Loucy (cell line): ENCODE data around the gene HMCN1.

ENCODE experiments used
- EZH2phosphoT487 ChIP-seq: fragments of 200-600 bp; IDR thresholded peaks from 2 replicates; pipeline ENCODE4 v1.6.1; 2018; ENCODE audit warnings: antibody characterized with exemption, mild to moderate bottlenecking, moderate library complexity, borderline replicate concordance
- TF ChIP-seq, protein P1 (sequence below): fragments of 200-600 bp; sonication (generic); conservative IDR thresholded peaks from 2 replicates; pipeline ENCODE4 v1.5.1; 2014; ENCODE audit warnings: mild to moderate bottlenecking, antibody characterized with exemption, low read length

DNA sequence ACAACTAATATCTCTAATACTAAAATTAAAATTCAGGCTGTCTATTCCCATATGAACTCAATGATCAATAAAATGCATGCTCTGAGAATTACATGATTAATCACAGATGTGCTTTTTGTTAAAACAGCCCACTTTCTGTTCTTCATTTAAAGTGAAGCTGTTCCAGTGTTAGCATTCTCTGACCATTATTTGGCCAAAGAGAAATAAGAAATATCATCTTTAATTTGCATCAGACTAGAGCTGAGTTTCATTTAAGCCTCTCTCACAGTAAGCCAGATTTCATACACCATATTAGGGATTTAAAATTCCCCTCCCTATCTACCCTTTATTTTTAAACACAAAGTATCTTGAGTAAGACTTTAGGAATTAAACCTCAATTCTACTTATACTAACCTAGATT is 379.3 kb downstream of the HMCN1 start:
- TF ChIP-seq, protein P1, sequence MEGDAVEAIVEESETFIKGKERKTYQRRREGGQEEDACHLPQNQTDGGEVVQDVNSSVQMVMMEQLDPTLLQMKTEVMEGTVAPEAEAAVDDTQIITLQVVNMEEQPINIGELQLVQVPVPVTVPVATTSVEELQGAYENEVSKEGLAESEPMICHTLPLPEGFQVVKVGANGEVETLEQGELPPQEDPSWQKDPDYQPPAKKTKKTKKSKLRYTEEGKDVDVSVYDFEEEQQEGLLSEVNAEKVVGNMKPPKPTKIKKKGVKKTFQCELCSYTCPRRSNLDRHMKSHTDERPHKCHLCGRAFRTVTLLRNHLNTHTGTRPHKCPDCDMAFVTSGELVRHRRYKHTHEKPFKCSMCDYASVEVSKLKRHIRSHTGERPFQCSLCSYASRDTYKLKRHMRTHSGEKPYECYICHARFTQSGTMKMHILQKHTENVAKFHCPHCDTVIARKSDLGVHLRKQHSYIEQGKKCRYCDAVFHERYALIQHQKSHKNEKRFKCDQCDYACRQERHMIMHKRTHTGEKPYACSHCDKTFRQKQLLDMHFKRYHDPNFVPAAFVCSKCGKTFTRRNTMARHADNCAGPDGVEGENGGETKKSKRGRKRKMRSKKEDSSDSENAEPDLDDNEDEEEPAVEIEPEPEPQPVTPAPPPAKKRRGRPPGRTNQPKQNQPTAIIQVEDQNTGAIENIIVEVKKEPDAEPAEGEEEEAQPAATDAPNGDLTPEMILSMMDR, result no peak
- TF ChIP-seq EZH2phosphoT487, result no peak
